ES-I3 (cell line): Measurements from ENCODE around the gene INVS.
"Not testable (repeated sequence)": the region's sequence is repeated elsewhere in the genome, so short reads cannot be mapped to it uniquely, and the experiment has no call there.

Experiments used
- H3K36me3 ChIP-seq: 2 replicates; pipeline ENCODE4 v1.6.1; 2013; ENCODE audit warnings: mild to moderate bottlenecking, low read length, control low read depth, moderate library complexity; ENCODE audit not compliant: insufficient read depth
- H3K4me1 ChIP-seq: 2 replicates; pipeline ENCODE4 v1.6.1; 2013; ENCODE audit warnings: mild to moderate bottlenecking, control low read depth, low read length; ENCODE audit not compliant: insufficient read depth
- H3K9ac ChIP-seq: 2 replicates; pipeline ENCODE4 v1.6.1; 2013; ENCODE audit warnings: low read depth, mild to moderate bottlenecking, low read length, moderate library complexity
- H3K9me3 ChIP-seq: 2 replicates; pipeline ENCODE4 v1.6.1; 2013; ENCODE audit warnings: mild to moderate bottlenecking, low read length, moderate library complexity; ENCODE audit not compliant: control insufficient read depth, insufficient read depth

Gene INVS

GRCh38 chr9:100094411-100094810, 4.6 kb upstream of the INVS start:
- not testable (repeated sequence) for H3K9ac ChIP-seq, H3K9me3 ChIP-seq, H3K36me3 ChIP-seq, H3K4me1 ChIP-seq

- Histone ChIP-seq H3K4me1 (no peaks in the 10 kb centered on the region), H3K9me3 (no peaks in the 10 kb centered on the region), H3K36me3 (no peaks in the 10 kb centered on the region), H3K9ac (no peak overlapping the region)
These were observed 2.6 kb upstream of the INVS start for GRCh38 chr9:100096378-100096916.

GRCh38 chr9:100098046-100098886, 777 bp upstream of the INVS start:
- no peaks in the 10 kb centered on the region for H3K36me3 ChIP-seq
- no peaks in the 10 kb centered on the region for H3K4me1 ChIP-seq
- H3K9ac ChIP-seq = peak overlapping the region; percentile 80
- H3K9me3 ChIP-seq = no peaks in the 10 kb centered on the region

- Histone ChIP-seq H3K9me3 (no peaks in the 10 kb centered on the region), H3K36me3 (peaks cover 2% of the 10 kb centered on the region; the same call in 1 of the 2 replicates), H3K9ac (peak overlapping the region; percentile 83), H3K4me1 (no peaks in the 10 kb centered on the region)
These were observed 639 bp downstream of the INVS start for GRCh38 chr9:100099722-100100042.

GRCh38 chr9:100100146-100100667, 1.2 kb downstream of the INVS start:
- Histone ChIP-seq H3K36me3 (peaks cover 2% of the 10 kb centered on the region; the same call in 1 of the 2 replicates), H3K4me1 (no peaks in the 10 kb centered on the region), H3K9me3 (no peaks in the 10 kb centered on the region), H3K9ac (peak overlapping the region; percentile 83; the same call in 1 of the 2 replicates)

- Histone ChIP-seq H3K36me3 (peaks cover 2% of the 10 kb centered on the region; the same call in 1 of the 2 replicates), H3K9ac (no peak overlapping the region)
These were observed 2.6 kb downstream of the INVS start for GRCh38 chr9:100101608-100102007.

GRCh38 chr9:100104314-100104713, 5.3 kb downstream of the INVS start:
- peaks cover 2% of the 10 kb centered on the region; the same call in 1 of the 2 replicates for H3K36me3 ChIP-seq

More at GRCh38 chr9:100101608-100102007, 2.6 kb downstream of the INVS start:
- no peaks in the 10 kb centered on the region for H3K4me1 ChIP-seq
- no peaks in the 10 kb centered on the region for H3K9me3 ChIP-seq

GRCh38 chr9:100105861-100106260, 6.8 kb downstream of the INVS start:
- Histone ChIP-seq H3K4me1 (no peaks in the 10 kb centered on the region), H3K9ac (no peak overlapping the region), H3K36me3 (peaks cover 2% of the 10 kb centered on the region; the same call in 1 of the 2 replicates), H3K9me3 (no peaks in the 10 kb centered on the region)

More at GRCh38 chr9:100104314-100104713, 5.3 kb downstream of the INVS start:
- no peaks in the 10 kb centered on the region for H3K4me1 ChIP-seq
- H3K9ac ChIP-seq = no peak overlapping the region
- no peaks in the 10 kb centered on the region for H3K9me3 ChIP-seq

GRCh38 chr9:100106616-100107015, 7.6 kb downstream of the INVS start:
- no peaks in the 10 kb centered on the region for H3K4me1 ChIP-seq
- no peaks in the 10 kb centered on the region for H3K9me3 ChIP-seq
- peaks cover 2% of the 10 kb centered on the region; the same call in 1 of the 2 replicates for H3K36me3 ChIP-seq
- no peak overlapping the region for H3K9ac ChIP-seq

- peaks cover 7% of the 10 kb centered on the region; the same call in 1 of the 2 replicates for H3K4me1 ChIP-seq
- H3K36me3 ChIP-seq = peaks cover 2% of the 10 kb centered on the region; the same call in 1 of the 2 replicates
- H3K9me3 ChIP-seq = no peaks in the 10 kb centered on the region
- no peak overlapping the region for H3K9ac ChIP-seq
These were observed 9.5 kb downstream of the INVS start for GRCh38 chr9:100108559-100108958.

GRCh38 chr9:100111235-100111634, 12.2 kb downstream of the INVS start:
- Histone ChIP-seq H3K9me3 (no peaks in the 10 kb centered on the region), H3K4me1 (peaks cover 7% of the 10 kb centered on the region; the same call in 1 of the 2 replicates), H3K36me3 (no peaks in the 10 kb centered on the region), H3K9ac (no peak overlapping the region)

- H3K4me1 ChIP-seq = peaks cover 7% of the 10 kb centered on the region; the same call in 1 of the 2 replicates
- no peak overlapping the region for H3K9ac ChIP-seq
- no peaks in the 10 kb centered on the region for H3K36me3 ChIP-seq
- H3K9me3 ChIP-seq = no peaks in the 10 kb centered on the region
These were observed 13.8 kb downstream of the INVS start for GRCh38 chr9:100112677-100113336.

GRCh38 chr9:100117316-100117715, 18.3 kb downstream of the INVS start:
- Histone ChIP-seq H3K4me1 (peaks cover 5% of the 10 kb centered on the region; the same call in 1 of the 2 replicates), H3K9me3 (no peaks in the 10 kb centered on the region), H3K9ac (no peak overlapping the region), H3K36me3 (no peaks in the 10 kb centered on the region)

- Histone ChIP-seq H3K4me1 (no peaks in the 10 kb centered on the region), H3K9me3 (no peaks in the 10 kb centered on the region), H3K36me3 (no peaks in the 10 kb centered on the region), H3K9ac (no peak overlapping the region)
These were observed 21.2 kb downstream of the INVS start for GRCh38 chr9:100120286-100120685.
